NCI-H2029 (cell line): ENCODE results near the gene AFF1.

Source experiments
- DNase-seq: peaks from one replicate; lab custom pipeline; 2025; lab: John Stamatoyannopoulos, UW

AFF1 gene

GRCh38 chr4:87151730-87152129 lies 216.9 kb downstream of the AFF1 start:
- DNase-seq, result no peak

- DNase-seq, result no peak
These were observed 217.7 kb downstream of the AFF1 start for GRCh38 chr4:87152310-87153041.

DNA sequence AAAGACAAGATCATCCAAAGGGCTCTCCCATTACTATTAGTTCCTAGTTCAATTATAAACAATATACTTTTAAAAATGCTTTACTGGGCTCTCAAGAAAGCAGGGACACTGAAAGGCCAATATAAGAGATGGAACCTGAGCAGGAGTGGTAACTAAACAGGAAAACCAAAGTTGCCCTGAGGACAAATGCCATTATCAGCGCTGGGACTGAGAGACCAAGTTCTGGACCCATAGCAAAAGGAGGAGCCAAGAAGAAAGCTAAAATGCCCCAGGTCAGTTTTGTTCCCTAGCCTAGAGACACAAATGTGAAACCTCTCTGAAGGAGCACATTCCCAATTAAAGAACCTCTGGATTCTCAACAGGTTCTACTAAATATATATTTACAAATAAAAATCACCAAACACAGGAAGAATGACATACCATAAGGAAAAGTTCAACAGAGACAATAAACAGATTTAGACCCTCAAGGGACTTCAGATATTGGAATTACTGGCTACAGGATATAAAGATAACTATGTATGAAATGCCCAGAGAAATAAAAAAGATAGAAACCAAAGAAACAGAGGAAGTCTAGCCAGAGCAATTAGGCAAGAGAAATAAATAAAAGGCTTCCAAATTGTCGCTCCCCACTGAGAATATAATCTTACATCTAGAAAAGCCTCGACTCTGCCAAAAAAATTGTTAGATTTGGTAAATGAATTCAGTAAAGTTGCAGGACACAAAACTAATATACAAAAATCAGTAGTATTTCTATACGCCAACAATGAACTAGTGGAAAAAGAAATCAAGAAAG lies 218.5 kb downstream of the AFF1 start:
- no peak for DNase-seq

DNA sequence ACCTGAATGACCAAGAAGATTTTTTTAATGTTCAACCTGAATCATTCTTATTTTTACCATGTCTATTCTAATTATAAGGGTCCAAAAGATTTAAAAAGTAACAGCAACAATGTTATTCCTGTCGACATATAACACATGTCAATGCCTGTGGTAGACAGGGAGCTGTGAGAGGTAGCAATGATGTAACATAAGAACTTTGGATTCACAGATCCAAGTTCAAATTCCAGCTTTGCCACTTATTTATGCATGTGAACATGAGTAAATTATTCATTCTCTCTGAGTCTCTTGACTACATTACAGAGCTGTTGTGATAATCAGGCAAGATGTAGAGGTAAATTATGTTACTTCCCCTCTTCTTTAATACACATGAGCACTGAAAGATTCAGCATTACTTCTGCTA lies 231.1 kb downstream of the AFF1 start:
- no peak for DNase-seq

DNA sequence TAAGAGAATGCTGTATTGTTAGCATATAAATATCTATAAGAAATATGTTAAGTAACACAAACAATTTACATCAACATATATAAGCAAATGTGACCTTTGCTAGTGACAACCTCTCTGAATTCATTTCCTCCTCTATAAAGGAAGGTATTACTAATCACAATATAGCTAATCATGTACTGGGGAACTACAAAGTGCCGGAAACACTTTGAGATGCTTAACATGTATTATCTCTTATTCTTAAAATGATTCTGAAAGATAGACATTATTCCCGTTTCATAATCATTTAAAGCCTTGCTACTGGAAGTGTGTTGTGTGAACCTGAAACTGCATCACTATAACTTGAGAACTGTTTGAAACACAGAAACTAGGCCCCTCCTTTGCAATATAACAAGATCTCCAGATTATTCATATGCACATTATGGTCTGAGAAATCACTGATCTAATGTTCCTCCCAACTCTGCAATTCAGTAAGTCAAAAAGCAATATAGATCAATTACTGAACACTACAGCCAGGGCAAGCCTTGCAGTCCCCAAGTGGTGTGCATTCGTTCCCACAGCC lies 231.6 kb downstream of the AFF1 start:
- DNase-seq, result no peak

GRCh38 chr4:87171944-87172343 lies 237.1 kb downstream of the AFF1 start:
- DNase-seq, result no peak

DNA sequence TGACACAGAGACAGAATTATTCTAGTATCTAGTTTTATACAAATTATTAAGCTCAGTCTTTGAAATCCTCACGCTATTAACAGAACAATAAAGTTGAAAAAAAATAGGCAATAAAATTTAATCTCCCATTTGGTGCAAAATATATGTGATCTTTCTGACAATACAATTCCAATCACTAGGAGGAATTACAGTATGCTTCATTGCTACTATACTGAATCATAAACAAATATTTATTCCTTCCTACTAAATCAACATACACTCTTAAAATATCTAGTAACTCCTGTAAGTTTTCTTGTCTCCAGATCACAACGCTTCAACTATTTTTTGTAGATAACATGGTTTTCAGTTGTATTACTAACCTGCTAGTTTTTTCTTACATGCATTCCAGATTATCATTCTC lies 239.9 kb downstream of the AFF1 start:
- DNase-seq, result no peak

- no peak for DNase-seq
These were observed 244.9 kb downstream of the AFF1 start for GRCh38 chr4:87179751-87180150.

- no peak for DNase-seq
These were observed 246.0 kb downstream of the AFF1 start for GRCh38 chr4:87180767-87181166.

DNA sequence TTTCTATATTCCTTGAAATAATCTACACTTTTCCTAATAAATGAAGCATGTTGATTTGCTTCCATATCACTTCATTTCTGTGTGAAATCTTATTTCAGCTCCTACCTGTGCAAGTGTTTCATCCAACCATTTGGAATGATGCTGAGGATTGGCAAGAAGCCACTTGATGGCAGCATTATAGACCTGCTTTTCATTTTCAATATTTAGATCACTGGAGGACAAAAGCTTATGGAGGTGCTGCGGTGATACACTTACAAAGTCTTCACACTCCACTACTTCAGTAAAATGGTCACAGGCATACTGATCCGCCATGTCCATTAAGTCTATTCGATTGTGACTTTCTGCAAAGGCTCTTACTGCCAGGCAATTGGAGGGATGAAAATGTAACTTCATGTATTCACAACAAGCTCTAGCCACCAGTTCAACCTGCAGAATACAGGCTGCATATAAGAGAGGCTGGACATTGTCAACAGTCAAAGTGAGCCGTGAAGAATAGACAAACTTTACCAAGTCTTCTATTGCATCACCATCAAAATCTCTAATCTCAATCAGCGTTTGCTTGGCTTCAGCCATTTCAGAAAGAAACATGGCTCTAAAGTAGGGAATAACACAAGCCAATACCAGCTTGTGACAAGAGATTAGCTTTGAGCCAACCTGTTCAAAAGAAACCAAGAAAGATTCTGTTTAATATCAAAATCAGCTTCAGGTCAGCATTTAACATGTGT lies 250.5 kb downstream of the AFF1 start:
- DNase-seq, result no peak

DNA sequence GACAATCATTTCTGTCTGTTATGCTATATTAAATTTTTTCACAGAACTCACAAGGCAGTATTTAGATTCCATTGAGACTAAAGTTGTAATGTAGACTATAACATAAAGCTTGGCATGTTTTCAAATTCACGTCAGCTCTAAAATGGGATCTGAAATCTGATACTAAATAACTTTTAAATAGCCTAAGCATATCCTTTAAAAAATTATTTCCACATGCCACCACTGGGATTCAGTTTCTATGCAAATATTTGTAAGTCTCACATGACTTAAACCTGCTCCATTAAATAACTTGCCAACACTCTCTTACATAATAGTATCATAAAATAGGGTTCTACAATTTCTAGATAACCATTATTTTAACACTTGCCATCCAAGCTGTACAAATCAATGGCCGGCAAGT lies 253.2 kb downstream of the AFF1 start:
- peak; percentile 61 for DNase-seq

- no peak for DNase-seq
These were observed 254.1 kb downstream of the AFF1 start for GRCh38 chr4:87188932-87189331.
